ENCODE results near the gene TPI1.
A peak's percentile ranks its signal among the peaks of the same experiment; 100 is the strongest.

TPI1 gene

DNA sequence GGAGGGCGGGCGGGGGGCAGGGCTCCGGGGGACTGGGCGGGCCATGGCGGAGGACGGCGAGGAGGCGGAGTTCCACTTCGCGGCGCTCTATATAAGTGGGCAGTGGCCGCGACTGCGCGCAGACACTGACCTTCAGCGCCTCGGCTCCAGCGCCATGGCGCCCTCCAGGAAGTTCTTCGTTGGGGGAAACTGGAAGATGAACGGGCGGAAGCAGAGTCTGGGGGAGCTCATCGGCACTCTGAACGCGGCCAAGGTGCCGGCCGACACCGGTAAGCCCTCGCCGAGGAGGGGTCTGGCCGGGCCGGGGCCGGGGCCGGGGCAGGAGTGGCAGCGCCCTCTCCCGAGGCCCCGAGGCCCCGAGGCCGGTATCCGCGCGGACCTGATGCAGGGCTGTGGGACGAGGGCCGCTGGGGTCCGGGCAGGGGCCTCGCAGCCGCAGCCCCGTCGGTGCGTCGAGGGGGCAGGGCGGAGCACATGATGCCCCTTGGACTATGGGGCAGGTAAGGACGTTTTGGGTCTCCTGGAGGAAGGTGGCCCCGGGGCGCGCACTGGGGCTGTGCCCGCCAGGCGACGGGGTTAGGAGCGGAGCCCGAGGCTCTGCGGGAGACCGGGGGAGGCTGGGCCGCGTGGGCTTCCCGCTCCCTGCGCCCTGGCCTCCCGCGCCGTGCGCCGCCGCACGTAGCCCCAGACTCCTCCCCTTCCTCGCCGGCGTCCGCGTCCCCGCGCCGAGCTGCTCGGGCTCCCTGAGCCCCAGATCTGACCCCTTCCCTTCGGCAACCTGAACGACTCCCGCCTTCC lies at the start of gene TPI1:
TSS of gene TPI1 (plus strand) at position 119 of the 798 bp plus-strand sequence. CDS start at position 155, 36 bp downstream.
- TF ChIP-seq, protein P1, sequence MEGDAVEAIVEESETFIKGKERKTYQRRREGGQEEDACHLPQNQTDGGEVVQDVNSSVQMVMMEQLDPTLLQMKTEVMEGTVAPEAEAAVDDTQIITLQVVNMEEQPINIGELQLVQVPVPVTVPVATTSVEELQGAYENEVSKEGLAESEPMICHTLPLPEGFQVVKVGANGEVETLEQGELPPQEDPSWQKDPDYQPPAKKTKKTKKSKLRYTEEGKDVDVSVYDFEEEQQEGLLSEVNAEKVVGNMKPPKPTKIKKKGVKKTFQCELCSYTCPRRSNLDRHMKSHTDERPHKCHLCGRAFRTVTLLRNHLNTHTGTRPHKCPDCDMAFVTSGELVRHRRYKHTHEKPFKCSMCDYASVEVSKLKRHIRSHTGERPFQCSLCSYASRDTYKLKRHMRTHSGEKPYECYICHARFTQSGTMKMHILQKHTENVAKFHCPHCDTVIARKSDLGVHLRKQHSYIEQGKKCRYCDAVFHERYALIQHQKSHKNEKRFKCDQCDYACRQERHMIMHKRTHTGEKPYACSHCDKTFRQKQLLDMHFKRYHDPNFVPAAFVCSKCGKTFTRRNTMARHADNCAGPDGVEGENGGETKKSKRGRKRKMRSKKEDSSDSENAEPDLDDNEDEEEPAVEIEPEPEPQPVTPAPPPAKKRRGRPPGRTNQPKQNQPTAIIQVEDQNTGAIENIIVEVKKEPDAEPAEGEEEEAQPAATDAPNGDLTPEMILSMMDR (conservative IDR thresholded peaks at IDR 0.05; ENCODE audit: low read depth, low read length) = no peak
- H3K27me3 ChIP-seq (ENCODE audit: insufficient read depth, low read depth) = no peaks in the 10 kb centered on the region
- H3K27ac ChIP-seq = peak within 1 kb of the TSS; percentile 81
- peak within 1 kb of the TSS; percentile 95 for H3K9ac ChIP-seq
- H4K20me1 ChIP-seq (ENCODE audit: insufficient read depth) = peaks cover 12% of the 10 kb centered on the region; the same call in 1 of the 2 replicates
- H3K36me3 ChIP-seq (ENCODE audit: insufficient read depth) = no peaks in the 10 kb centered on the region; the same call in 1 of the 2 replicates
- peak within 1 kb of the TSS; percentile 4 for H3K4me3 ChIP-seq (IDR thresholded peaks at IDR 0.05; ENCODE audit: insufficient read depth, low read depth, low read length)
- peaks cover 40% of the 10 kb centered on the region for H3K4me1 ChIP-seq (ENCODE audit: low read depth, poor library complexity, severe bottlenecking)
- H3K4me2 ChIP-seq = peak within 1 kb of the TSS; percentile 88
- peak within 1 kb of the TSS; percentile 57 for H2AFZ ChIP-seq (ENCODE audit: low read depth)
- H3K79me2 ChIP-seq (ENCODE audit: insufficient read depth, low read depth) = peaks cover 25% of the 10 kb centered on the region

DNA sequence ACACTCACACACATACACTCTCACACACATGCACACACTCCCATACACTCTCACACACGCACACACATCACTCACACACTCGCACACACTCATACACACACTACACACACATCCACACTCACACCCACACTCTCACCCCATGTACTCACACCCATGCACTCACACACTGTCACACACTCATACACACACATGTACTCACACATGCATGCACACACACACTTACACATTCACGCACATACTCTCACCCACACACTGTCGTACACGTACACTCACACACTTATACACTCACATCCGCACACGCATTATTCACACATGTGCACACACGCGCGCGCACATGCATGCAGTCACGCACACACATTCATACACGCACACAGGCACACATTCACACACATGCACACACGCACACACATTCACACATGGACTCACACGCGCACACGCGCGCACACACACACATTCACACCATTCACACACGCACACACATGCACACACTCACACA lies 49.6 kb upstream of the TPI1 start:
- Histone ChIP-seq H3K9ac (no peak overlapping the region), H3K4me3 (IDR thresholded peaks at IDR 0.05; ENCODE audit: insufficient read depth, low read depth, low read length) (no peak overlapping the region), H3K4me1 (ENCODE audit: low read depth, poor library complexity, severe bottlenecking) (no peaks in the 10 kb centered on the region), H3K36me3 (ENCODE audit: insufficient read depth) (no peaks in the 10 kb centered on the region), H3K27ac (no peak overlapping the region), H3K4me2 (no peak overlapping the region), H4K20me1 (ENCODE audit: insufficient read depth) (no peaks in the 10 kb centered on the region), H2AFZ (ENCODE audit: low read depth) (no peak overlapping the region), H3K27me3 (ENCODE audit: insufficient read depth, low read depth) (peaks cover 28% of the 10 kb centered on the region), H3K79me2 (ENCODE audit: insufficient read depth, low read depth) (no peaks in the 10 kb centered on the region)
- TF ChIP-seq, protein P1 (conservative IDR thresholded peaks at IDR 0.05; ENCODE audit: low read depth, low read length) = no peak

DNA sequence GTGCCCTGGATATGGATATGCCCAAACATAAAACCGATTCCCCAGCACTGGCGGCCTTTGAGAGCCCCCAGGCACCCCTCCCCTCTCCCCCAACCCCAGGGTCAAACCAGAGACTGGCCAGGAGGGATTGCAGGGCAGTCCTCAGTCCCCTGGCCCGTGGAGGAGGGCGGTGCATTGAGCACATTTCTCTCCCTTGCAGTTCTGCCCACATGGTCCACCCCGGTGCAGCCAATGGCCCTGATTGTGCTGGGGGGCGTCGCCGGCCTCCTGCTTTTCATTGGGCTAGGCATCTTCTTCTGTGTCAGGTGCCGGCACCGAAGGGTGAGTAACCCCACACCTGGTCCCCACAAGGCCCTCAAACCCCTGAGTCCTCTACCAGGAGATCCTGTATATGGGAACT lies 49.1 kb upstream of the TPI1 start:
- H2AFZ ChIP-seq (ENCODE audit: low read depth) = no peak overlapping the region
- no peak overlapping the region for H3K4me2 ChIP-seq
- H3K4me1 ChIP-seq (ENCODE audit: low read depth, poor library complexity, severe bottlenecking) = no peaks in the 10 kb centered on the region
- TF ChIP-seq, protein P1 (conservative IDR thresholded peaks at IDR 0.05; ENCODE audit: low read depth, low read length) = no peak
- no peak overlapping the region for H3K4me3 ChIP-seq (IDR thresholded peaks at IDR 0.05; ENCODE audit: insufficient read depth, low read depth, low read length)
- H4K20me1 ChIP-seq (ENCODE audit: insufficient read depth) = no peaks in the 10 kb centered on the region
- H3K9ac ChIP-seq = no peak overlapping the region
- H3K36me3 ChIP-seq (ENCODE audit: insufficient read depth) = no peaks in the 10 kb centered on the region
- H3K27me3 ChIP-seq (ENCODE audit: insufficient read depth, low read depth) = peaks cover 33% of the 10 kb centered on the region
- H3K79me2 ChIP-seq (ENCODE audit: insufficient read depth, low read depth) = no peaks in the 10 kb centered on the region
- no peak overlapping the region for H3K27ac ChIP-seq

DNA sequence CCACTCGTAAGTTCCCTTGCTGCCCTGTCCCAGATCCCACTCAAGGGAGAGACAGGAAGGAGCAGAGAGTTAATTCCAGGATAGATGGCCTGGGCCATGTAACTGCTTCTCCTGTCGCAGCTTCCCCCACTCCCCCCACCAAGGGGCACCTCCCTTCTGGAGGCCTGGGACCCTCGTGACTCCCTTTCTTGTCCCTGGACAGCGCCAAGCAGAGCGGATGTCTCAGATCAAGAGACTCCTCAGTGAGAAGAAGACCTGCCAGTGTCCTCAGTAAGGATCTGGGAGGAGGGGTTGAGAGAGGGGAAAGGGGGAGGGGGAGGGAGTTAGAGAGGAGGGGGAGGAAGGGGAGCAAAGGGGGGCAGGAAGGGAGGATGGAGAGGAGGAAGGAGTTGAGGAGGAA lies 48.7 kb upstream of the TPI1 start:
- H3K4me2 ChIP-seq = no peak overlapping the region
- H3K4me1 ChIP-seq (ENCODE audit: low read depth, poor library complexity, severe bottlenecking) = no peaks in the 10 kb centered on the region

More for the DNA sequence above, 48.7 kb upstream of the TPI1 start:
- peaks cover 37% of the 10 kb centered on the region for H3K27me3 ChIP-seq (ENCODE audit: insufficient read depth, low read depth)
- no peaks in the 10 kb centered on the region for H4K20me1 ChIP-seq (ENCODE audit: insufficient read depth)
- no peaks in the 10 kb centered on the region for H3K79me2 ChIP-seq (ENCODE audit: insufficient read depth, low read depth)
- H2AFZ ChIP-seq (ENCODE audit: low read depth) = no peak overlapping the region
- no peak overlapping the region for H3K27ac ChIP-seq
- no peak overlapping the region for H3K9ac ChIP-seq
- no peaks in the 10 kb centered on the region for H3K36me3 ChIP-seq (ENCODE audit: insufficient read depth)
- no peak overlapping the region for H3K4me3 ChIP-seq (IDR thresholded peaks at IDR 0.05; ENCODE audit: insufficient read depth, low read depth, low read length)
- TF ChIP-seq, protein P1 (conservative IDR thresholded peaks at IDR 0.05; ENCODE audit: low read depth, low read length) = no peak

Measured in KMS-11 (cell line).